Posterior cingulate gyrus (tissue), 11 donors: ENCODE measurements around the gene AMOTL1.

Source experiments
- DNase-seq, 10 donors: peaks; one replicate each; pipeline versions ENCODE4 v3.0.0 to v3.0.0-alpha.2; 2020 to 2021; ENCODE audit warnings: mixed read lengths in 3 of 10
- intact Hi-C: fragments of 100-400 bp; cut with DNase I; formaldehyde crosslinking; loops from one replicate; pipeline ENCODE4 v1.15.1; 2023

The AMOTL1 gene

DNA sequence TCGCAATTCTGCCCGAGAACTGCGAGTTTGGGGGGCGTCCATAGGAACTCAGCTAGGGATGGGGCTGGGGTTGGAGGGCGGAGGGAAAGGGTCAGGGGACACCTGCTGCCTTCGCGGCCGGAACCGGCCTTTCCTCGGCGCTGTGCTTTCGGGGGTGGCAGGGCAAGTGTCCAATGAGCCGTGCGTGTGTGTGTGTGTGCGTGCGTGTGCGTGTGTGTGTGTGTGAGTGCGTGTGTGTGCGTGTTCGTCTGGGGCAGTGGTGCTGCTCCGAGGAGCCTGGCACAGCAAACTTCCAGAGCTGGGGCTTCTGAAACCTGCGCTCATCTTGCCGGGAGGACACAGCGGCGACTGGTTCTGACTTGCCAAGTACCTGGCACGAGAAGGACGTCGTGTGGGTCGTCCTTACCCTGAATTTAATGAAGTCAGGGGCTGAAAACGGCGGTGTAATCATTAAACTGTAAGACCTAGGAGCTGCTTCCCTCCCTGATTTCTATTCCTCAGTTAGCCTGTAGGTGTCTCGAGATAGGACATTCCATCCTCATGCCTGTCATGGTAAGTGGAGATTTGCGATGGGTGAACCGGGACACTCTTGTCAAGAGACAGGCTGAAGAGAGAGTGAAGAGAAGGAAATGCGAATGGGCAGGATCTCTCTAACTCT lies 27.0 kb upstream of the AMOTL1 start:
- DNase-seq: peak in 6 of 10 donors; percentile 11 to 80 (median 45)
- intact Hi-C loops: no loop called here

DNA sequence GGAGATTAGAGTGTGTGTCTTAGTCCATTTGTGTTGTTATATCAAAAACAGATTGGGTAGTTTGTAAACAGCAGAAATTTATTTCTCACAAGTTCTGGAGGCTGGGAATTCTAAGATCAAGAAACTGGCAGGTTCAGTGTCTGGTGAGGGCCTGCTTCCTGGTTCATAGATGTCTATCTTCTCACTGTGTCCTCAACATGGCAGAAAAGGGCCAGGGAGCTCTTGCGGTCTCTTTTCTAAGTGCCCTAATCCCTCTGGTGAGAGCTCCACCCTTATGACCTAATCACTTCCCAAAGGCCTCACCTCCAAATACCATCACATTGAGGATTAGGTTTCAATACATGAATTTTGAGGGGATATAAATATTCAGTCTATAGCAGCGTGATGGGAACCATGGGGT lies 25.5 kb upstream of the AMOTL1 start:
- no peak for DNase-seq
- intact Hi-C loops: no loop called here

DNA sequence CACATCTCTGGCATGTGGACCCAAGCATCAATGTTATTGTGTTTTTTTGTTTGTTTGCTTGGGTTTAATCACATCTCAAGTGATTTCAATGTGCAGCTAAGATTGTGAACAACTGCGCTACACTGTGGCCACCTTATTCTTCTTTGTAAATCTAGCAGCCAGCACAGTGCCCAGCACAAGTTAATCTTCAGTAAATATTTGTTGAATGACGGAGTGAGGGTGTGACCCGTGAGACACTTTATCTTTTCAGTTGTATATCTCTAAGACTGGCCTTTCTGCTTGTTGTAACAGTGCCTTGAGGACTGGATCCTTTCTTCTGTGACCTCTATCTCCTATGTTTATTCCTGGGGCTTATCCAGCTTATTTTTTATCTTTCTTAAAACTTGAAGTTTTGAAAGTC lies 21.4 kb upstream of the AMOTL1 start:
- DNase-seq: no peak
- intact Hi-C loops: no loop called here

DNA sequence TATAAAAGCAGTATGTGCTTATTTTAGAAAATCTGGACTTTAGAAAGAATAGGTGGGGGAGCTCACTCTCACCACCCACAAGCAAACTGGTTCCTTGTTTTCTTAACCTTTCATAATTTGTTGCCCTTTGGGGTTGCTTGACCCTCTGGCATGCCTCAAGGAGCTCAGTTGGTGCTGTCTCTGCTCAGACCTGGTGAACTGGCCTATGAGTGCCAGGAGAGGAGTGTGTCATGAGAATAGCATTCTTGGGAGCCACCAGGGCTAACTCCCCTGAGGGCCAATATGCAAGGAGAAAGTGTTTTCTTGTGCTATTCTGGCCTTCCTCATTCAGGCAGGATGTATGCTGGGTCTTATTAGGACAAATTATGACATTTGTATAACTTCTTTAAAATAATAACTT lies 21.0 kb upstream of the AMOTL1 start:
- intact Hi-C loops: no loop called here
- no peak for DNase-seq

DNA sequence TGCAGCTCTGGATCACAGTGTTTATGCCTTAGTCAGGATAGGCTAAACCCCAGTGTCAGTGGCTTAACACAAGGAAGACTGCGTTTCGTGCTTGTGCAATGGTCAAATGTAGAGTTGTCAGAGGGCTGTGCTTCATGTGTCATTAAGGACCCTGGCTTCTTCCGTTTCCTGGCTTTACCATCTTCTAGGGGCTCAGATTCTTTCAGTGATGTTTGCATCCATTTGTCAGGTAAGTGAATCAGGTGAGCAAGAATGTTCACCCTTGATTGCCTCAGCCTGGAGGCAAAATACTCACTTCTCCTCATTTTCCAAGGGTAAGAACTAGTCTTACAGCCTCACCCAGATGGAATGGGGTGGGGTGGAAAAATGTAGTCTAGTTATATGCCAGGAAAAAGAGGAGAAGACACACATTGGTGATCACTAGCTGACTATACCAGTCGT lies 20.5 kb upstream of the AMOTL1 start:
- DNase-seq: no peak
- intact Hi-C loops: no loop called here

DNA sequence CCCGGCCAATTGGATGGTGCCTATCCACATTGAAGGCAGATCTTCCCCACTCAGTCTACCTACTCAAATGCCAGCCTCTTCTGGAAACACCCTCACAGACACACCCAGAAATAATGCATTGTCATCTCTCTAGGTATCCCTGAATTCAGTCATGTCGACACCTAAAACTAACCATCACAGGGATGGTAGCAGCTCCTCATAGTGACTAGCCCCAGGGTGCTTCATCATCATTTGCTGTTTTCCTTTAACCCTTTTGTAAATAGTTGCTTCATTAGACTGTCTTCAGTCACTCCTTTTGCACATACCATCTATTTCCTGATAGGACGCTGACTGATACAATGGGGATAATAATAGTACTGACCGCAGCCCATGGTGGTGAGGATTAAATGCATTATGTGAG lies 18.8 kb upstream of the AMOTL1 start:
- intact Hi-C loops: no loop called here
- DNase-seq: no peak

DNA sequence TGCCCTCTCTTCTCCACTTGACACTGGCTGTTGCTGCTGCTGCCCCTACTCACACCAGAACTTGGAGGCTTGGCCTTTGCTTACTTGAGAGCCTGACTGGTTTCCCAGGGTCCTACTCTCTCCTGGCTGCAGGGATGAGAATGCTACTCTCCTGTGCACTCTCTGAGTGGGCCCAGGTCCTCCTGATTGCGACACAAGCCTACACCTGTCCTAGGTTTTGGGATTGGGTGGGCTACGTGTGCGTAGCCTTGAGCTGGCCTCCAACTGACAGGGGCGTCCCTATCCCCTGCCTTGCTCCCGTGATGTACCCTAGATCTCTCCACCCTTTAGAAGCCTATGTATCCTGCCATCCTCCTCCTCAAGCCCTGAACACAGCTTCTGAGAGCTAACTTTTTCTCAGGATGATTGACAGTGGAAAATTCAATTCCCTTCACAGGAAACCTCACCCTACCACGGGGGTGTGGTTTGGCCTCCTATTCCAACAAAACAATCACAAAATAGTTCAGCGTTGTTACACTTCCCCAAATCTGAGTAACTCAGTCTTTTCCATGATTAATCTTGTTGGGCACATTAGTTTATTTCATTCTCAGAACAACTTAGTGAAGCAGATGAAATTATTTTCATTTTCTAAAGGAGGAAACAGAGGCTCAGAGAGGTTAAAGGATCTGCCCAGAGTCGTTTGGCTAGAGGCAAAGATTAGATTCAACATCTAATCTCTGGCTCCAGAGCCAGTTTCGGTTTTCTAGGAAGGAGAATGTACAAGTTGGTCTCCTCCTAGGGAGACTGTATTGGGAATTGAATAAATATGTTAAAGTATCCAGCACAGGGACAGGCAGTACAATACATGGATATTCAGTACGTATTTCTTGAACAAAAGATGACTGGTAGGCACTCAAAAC lies 17.6 kb upstream of the AMOTL1 start:
- intact Hi-C loops: no loop called here
- no peak for DNase-seq

DNA sequence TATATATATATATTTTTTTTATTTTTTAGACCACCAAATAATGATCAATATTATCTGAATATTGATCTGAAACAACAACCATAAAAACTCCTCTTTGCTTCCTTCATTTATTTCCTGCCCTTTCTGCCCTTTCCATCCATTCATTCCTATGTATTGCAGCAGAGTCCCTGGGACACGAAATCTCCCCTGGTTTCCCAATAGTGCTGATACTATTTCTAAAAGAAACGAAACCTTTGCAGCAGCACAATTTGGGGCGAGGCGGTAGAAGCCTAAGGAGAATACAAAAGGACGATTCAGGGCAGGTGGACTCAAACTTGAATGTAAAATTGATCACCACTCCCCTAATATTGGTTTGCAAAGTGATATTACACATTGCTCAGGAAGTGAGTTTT lies 16.9 kb upstream of the AMOTL1 start:
- no peak for DNase-seq
- intact Hi-C loops: no loop called here

DNA sequence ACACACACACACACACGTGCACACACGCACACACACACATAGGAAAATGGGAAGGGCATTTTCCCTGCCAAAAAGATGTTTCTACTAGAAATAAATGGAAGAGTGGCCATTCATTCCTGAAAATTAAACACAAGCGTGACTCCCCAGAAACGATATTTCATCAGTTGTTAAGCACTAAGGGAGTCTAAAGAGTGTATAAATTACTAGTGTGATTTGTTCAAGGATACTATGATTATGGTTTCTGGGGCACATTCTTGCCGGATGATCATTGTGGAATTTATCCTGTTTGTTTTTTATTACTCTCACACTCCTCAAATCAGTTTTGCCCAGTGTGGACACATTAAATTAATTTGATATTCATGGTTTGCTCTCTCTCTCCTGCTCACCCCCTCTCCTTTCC lies 16.4 kb upstream of the AMOTL1 start:
- intact Hi-C loops: no loop called here
- DNase-seq: no peak

DNA sequence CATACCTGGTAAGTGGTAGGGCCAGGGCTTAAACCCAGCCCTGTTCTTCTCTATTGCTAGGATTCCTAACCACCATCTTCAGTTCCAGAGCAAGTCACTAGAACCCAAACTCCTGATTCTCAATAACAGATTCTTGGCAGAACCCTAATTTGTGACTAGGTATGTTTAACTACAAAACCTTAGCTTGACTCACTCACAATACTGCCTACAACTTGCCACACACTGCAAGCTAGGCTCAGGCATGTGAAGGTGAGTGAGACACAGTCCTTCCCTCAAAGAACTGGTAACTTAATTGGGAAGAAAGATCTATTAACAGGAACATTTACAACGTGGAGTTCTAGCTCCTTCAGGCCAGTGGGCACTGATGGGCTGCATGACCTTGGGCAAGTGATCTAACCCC lies 14.5 kb upstream of the AMOTL1 start:
- no peak for DNase-seq
- intact Hi-C loops: no loop called here

DNA sequence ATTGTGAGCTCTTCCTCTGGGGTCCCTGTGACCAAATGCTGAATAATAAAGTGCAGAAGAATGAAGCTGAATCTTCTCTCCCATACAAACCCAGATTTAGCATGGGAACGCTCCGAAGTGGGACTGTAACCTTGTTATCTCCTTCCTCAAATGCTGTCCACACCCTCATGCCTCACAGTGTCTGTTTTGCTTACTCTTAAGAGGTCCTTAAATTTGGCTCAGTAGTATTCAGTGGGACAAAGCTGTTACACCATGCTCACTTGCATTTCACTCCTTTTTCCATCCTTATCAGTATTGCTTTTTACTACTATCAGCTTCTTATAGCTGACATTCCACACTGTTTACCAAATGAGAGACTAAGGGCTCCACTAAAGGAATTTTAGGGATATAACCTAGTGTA lies 13.8 kb upstream of the AMOTL1 start:
- intact Hi-C loops: no loop called here
- no peak for DNase-seq

DNA sequence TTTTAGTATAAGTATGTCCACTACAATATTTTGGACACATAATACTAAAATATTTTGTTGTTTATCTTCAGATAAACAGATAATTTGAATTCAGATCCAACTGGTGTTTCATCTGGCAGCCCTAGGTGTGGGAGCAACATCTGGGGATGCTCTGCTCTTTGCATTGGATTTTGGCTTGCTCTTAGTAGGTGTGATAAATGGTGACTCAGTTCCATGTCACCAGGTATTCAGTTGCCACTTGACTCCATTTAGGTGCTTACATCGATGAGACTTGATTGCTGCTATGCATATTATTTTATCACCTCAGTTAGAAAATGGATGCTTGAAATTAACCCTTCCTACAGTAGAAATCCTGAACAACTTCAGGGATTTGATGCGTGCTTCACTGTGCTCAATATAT lies 13.3 kb upstream of the AMOTL1 start:
- intact Hi-C loops: no loop called here
- no peak for DNase-seq

DNA sequence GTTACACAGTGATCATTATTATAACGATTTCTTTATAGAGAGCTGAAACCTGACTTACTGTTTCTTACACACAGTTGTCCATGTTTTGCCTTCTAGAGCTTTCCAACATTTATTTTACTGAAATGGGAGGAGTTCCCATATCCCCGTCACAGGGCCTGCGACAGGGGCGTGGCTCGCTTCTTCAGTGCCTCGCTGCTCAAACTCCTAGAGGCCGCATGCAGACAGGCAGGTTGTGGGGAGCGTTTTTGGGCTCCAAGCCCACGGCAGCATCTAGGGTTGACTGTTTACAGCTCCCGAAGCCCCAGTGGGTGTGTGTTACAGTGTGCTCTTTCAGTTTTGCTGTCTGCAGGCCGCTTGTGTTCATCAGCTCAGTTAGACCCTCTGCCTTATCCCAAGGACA lies 12.7 kb upstream of the AMOTL1 start:
- DNase-seq: no peak
- intact Hi-C loops: no loop called here

DNA sequence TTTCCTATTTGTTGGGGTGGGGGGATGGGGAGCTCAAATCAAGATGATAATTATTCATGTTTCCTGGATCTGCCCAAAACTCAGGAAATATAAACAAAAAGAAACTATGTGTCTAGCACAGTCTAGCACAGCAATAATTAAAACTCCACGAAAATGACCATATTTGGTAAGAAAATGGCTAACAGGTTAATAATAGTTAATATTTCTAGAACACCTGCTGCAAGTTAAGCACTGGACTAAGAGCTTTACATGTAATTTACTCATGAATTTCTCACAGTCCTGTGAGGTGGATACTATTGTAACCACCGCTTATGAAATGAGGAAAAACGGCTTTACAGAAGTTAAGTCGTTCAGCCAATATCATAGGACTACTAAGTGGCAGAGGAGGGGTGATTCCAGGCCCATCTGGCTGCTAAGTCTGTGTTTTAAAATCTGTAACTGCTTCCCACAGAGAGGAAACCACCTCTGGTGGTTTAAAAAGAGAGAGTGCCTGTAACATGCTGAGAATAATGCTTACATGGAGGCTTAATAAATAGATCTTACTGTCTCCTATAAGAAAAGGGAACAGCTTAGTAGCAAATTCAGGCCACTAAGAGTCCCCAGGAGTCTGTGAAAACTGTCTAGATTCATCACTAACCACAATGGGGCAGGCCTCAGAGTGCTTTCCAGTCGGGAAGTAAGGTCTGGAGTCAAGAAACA lies 11.0 kb upstream of the AMOTL1 start:
- DNase-seq: no peak
- intact Hi-C loops: no loop called here

DNA sequence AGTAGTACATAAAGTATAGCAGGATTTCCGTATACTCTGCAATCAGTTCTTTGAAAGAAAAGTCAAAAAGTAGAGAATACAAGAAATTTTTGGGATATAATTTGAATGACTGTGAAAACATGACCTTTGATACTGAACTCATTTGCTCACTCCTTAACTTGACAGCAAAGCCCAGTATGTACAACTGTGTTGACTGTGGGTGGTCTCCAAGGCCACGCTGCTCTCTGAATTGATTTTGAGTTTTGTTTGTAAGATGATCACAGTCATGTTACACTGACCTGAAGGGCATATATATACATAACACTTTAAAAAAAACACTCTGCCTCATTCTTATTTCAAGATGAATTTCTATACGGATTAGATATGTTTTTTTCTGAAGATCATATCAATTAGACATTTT lies 9.5 kb upstream of the AMOTL1 start:
- intact Hi-C loops: no loop called here
- no peak for DNase-seq

DNA sequence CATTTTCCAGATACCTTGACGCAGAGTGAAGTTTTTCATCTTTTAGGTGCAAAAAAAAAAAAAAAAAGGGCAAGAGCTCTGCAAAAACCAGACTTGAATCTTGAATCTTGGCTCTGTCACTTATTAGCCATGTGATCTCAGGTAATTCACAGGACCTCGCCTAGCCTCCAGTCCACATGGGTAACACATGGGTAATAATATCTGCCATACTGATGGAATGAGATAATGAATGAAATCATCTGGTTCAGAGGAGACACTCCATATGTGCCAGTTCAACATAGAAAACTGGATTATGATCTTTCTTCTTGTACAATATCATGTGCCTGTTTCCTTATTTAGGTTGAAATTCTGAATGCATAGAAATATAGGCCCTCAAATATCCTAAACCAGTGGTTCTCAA lies 8.6 kb upstream of the AMOTL1 start:
- DNase-seq: no peak
- intact Hi-C loops: no loop called here

DNA sequence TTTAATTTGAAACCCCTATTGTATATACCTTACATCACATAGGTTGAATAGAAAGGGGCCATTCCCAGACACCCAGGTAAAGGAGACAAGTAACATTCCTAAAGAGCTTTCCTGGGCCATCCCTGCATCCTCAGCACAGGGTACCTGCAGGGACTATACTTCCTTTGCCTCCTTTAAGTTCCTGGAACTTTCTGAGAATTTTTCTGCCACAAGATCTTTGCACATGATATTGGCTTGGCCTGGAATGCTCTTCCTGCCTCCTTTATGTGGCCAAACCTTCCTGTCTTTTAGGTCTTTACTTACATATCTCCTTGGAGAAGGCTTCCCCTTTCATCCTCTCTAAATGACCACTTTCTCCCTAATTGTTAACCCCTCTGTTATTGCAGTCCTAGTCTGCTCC lies 7.9 kb upstream of the AMOTL1 start:
- intact Hi-C loops: no loop called here

DNA sequence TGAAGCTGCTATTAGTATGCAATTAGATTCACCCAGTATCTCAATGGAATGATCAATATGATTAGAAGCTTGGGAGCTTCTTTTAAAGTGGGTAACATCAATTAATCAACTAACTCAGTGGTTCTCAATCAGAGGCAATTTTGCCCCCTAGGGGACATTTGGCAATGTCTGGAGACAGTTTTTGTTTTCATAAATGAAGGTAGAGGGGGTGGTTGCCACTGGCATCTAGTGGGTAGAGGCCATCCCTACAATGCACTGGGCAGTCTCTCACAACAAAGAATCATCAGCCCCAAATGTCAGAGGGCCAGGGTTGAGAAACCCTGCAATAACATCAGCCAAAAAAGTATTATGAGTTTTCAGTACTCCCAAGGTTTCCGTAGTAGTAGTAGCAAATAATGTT lies 5.9 kb upstream of the AMOTL1 start:
- intact Hi-C loops: no loop called here
- DNase-seq: no peak

More for the DNA sequence above, 7.9 kb upstream of the AMOTL1 start:
- no peak for DNase-seq

DNA sequence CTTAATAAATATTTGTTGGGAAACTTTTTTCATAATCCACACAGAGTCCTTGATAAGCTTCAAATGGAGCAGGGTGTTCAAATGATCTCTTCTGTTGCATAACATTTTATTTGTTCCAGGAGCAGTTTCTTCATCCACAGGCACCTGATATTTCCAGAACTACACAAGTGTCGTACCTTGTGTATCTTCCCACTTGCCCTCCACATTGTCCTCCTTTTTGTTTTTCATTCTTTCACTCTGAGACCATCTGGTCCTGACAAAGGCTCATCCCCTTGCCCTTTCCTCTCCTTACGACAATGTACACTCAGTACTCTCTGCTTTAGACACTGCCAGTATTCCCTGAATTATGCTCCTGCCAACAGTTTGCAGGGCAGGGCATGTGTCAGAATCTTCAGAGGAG lies 5.2 kb upstream of the AMOTL1 start:
- intact Hi-C loops: no loop called here
- no peak for DNase-seq

DNA sequence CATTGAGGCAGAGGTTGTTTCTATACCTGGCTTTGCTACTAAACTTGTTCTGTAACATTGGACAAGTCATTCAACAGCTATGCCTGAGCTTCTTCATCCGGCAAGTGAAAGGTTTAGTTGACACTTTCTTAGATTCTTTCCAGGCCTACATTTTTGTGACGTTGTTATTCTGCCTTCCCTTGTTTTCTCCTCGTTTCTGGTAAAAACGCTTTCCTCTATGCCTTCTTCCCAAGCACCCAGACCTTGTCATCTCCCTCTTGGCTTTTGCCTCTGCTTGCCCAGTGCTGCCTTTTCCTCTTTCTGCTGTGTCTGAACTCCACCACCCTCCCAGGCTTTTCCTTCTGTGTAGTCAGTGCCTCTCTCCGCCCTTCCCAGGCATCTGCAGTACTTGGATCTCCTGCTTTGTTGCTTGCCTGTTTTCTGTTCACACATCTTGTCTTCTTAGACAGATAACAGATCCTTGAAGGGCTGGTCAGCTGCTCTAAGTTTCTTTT lies 1.4 kb upstream of the AMOTL1 start:
- intact Hi-C loops: no loop called here
- DNase-seq: no peak

DNA sequence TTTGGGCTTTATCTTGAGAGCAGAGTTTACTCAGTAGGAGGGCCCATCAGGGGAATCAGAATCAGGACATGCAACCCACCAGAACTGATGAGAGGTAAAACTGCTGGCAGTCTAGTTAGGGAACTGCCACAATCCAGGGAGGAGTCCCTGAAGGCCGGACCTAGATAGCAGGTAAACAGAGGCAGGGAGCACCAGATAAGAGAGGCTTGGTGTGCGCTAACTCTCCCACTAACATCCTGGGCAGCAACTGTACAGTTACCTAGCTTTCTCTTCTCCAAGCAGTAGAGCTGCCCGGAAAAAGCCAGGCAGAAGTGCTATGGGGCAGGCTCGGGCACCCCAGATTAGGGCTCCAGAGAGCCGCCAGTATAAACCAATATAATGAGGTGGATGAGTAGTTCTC lies 865 bp upstream of the AMOTL1 start:
- intact Hi-C loops: no loop called here
- DNase-seq: no peak
